Mammary epithelial cell (primary cell): Measurements from ENCODE around the gene SHISA7.

Experiments
- EZH2 ChIP-seq: IDR thresholded peaks from 2 replicates; pipeline ENCODE4 v1.6.1; 2012; ENCODE audit warnings: low read length, inconsistent platforms, borderline replicate concordance
- TF ChIP-seq, protein P1 (sequence below), 2 donors: IDR thresholded peaks in 1 of 2; conservative IDR thresholded peaks in 1 of 2; 2 replicates each; pipeline ENCODE4 v1.5.1; 2011 to 2012; ENCODE audit warnings: inconsistent platforms in 2 of 2, low read length in 2 of 2, mild to moderate bottlenecking in 2 of 2, control low read depth in 1 of 2, low read depth in 1 of 2; ENCODE audit not compliant: insufficient read depth in 1 of 2; ENCODE audit errors: extremely low read depth in 1 of 2

DNA sequence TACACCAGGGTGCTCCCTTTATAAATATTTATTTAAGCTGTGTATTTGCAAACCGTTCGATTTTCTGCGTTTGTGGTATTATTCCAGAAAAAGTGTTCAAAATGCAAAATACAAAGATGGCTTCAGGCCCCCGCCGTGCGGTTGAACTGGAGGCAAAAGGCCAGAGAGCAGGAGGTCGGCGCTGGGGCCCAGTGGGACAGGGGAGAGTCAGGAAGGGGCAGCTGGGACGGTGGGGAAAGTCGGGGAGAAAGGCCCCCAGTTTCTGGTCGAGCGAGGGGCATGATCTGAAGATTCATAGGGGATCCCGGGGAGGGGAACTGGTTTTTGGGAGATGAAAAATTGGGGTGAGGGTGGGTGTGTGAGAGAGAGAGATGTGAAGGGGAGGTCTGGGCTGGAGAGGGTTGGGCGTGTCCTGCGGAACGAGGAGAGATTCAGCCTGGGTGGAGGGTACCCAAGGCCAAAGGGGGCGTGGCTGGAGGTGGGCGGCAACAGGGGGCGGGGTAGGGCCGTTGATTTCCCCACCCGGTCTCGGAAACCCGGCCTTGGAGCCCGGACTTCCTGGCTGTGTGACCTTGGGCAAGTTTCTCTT is 17.7 kb upstream of the SHISA7 start:
- TF ChIP-seq, protein P1, sequence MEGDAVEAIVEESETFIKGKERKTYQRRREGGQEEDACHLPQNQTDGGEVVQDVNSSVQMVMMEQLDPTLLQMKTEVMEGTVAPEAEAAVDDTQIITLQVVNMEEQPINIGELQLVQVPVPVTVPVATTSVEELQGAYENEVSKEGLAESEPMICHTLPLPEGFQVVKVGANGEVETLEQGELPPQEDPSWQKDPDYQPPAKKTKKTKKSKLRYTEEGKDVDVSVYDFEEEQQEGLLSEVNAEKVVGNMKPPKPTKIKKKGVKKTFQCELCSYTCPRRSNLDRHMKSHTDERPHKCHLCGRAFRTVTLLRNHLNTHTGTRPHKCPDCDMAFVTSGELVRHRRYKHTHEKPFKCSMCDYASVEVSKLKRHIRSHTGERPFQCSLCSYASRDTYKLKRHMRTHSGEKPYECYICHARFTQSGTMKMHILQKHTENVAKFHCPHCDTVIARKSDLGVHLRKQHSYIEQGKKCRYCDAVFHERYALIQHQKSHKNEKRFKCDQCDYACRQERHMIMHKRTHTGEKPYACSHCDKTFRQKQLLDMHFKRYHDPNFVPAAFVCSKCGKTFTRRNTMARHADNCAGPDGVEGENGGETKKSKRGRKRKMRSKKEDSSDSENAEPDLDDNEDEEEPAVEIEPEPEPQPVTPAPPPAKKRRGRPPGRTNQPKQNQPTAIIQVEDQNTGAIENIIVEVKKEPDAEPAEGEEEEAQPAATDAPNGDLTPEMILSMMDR (conservative IDR thresholded peaks at IDR 0.05 in 1 of 2, IDR thresholded peaks at IDR 0.05 in 1 of 2; ENCODE audit: extremely low read depth in 1 of 2, insufficient read depth in 1 of 2, low read depth in 1 of 2, low read length in 2 of 2) = no peak
- TF ChIP-seq EZH2 = no peak
